IPS-20b (cell line): Measurements from ENCODE around the gene CHST11.
"Not testable (repeated sequence)": the region's sequence is repeated elsewhere in the genome, so short reads cannot be mapped to it uniquely, and the experiment has no call there.

Experiments used
- H3K27ac ChIP-seq: one replicate; pipeline ENCODE4 v1.5.1; 2013; ENCODE audit warnings: low read length
- H3K27me3 ChIP-seq: 2 replicates; pipeline ENCODE4 v1.6.1; 2013; ENCODE audit warnings: mild to moderate bottlenecking, low read length, inconsistent platforms; ENCODE audit not compliant: insufficient read depth
- H3K36me3 ChIP-seq: 2 replicates; pipeline ENCODE4 v1.6.1; 2013; ENCODE audit warnings: low read depth, mild to moderate bottlenecking, inconsistent platforms, low read length, moderate library complexity; ENCODE audit not compliant: insufficient read depth
- H3K4me1 ChIP-seq: 2 replicates; pipeline ENCODE4 v1.6.1; 2013; ENCODE audit warnings: mild to moderate bottlenecking, control low read depth, inconsistent platforms, low read length, moderate library complexity; ENCODE audit not compliant: insufficient read depth
- H3K4me3 ChIP-seq: 2 replicates; pipeline ENCODE4 v1.5.1; 2013; ENCODE audit warnings: mild to moderate bottlenecking, low read length, inconsistent platforms
- H3K9ac ChIP-seq: 2 replicates; pipeline ENCODE4 v1.6.1; 2013; ENCODE audit warnings: low read depth, mild to moderate bottlenecking, inconsistent platforms, low read length, moderate library complexity
- H3K9me3 ChIP-seq: 2 replicates; pipeline ENCODE4 v1.6.1; 2013; ENCODE audit warnings: mild to moderate bottlenecking, low read depth, low read length, inconsistent platforms; ENCODE audit not compliant: insufficient read depth

CHST11 gene

GRCh38 chr12:104574758-104575157 lies 118.0 kb downstream of the CHST11 start:
- not testable (repeated sequence) for H3K36me3 ChIP-seq, H3K9ac ChIP-seq, H3K9me3 ChIP-seq, H3K4me1 ChIP-seq, H3K4me3 ChIP-seq, H3K27me3 ChIP-seq, H3K27ac ChIP-seq

GRCh38 chr12:104575442-104576186 lies 118.9 kb downstream of the CHST11 start:
- H3K9ac ChIP-seq, result no peak overlapping the region
- no peak overlapping the region for H3K4me3 ChIP-seq
- no peaks in the 10 kb centered on the region for H3K9me3 ChIP-seq
- no peaks in the 10 kb centered on the region for H3K4me1 ChIP-seq
- no peaks in the 10 kb centered on the region for H3K36me3 ChIP-seq
- H3K27ac ChIP-seq, result no peak overlapping the region
- no peaks in the 10 kb centered on the region for H3K27me3 ChIP-seq

GRCh38 chr12:104576187-104576778 lies 119.5 kb downstream of the CHST11 start:
- no peaks in the 10 kb centered on the region for H3K4me1 ChIP-seq
- no peak overlapping the region for H3K27ac ChIP-seq
- no peaks in the 10 kb centered on the region for H3K9me3 ChIP-seq
- no peaks in the 10 kb centered on the region for H3K36me3 ChIP-seq
- no peaks in the 10 kb centered on the region for H3K27me3 ChIP-seq
- H3K9ac ChIP-seq, result no peak overlapping the region
- no peak overlapping the region for H3K4me3 ChIP-seq

- no peaks in the 10 kb centered on the region for H3K4me1 ChIP-seq
- H3K4me3 ChIP-seq, result no peak overlapping the region
- H3K36me3 ChIP-seq, result no peaks in the 10 kb centered on the region
- no peaks in the 10 kb centered on the region for H3K27me3 ChIP-seq
- no peaks in the 10 kb centered on the region for H3K9me3 ChIP-seq
- no peak overlapping the region for H3K9ac ChIP-seq
- H3K27ac ChIP-seq, result no peak overlapping the region
Observed at GRCh38 chr12:104576980-104577580, 120.3 kb downstream of the CHST11 start.

DNA sequence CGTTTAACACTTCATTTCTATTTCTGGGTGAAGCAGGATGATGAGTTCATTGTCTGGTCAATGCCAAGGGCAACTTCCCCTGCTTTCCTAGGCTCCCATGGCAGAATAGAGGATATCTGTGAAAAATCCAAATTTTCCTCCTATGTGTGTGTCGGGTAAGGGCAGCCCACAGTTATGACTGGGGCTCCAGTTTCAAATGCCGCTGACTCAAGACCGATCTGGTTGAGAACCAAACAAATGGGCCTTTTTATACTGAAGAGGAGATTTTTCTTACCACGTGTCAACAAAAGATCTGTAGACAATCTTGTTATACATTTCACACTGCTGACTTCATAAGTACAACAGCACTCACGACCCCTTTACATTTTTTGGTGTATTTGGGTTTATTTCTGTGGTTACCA lies 120.8 kb downstream of the CHST11 start:
- Histone ChIP-seq H3K4me1 (no peaks in the 10 kb centered on the region), H3K4me3 (no peak overlapping the region), H3K36me3 (no peaks in the 10 kb centered on the region), H3K27me3 (no peaks in the 10 kb centered on the region), H3K27ac (no peak overlapping the region), H3K9me3 (no peaks in the 10 kb centered on the region), H3K9ac (no peak overlapping the region)

- Histone ChIP-seq H3K27me3 (no peaks in the 10 kb centered on the region), H3K9ac (no peak overlapping the region), H3K4me3 (no peak overlapping the region), H3K36me3 (no peaks in the 10 kb centered on the region), H3K27ac (no peak overlapping the region), H3K9me3 (no peaks in the 10 kb centered on the region), H3K4me1 (no peaks in the 10 kb centered on the region)
Observed at GRCh38 chr12:104578453-104578852, 121.7 kb downstream of the CHST11 start.

GRCh38 chr12:104579718-104580495 lies 123.2 kb downstream of the CHST11 start:
- no peaks in the 10 kb centered on the region for H3K27me3 ChIP-seq
- H3K9me3 ChIP-seq, result no peaks in the 10 kb centered on the region
- no peak overlapping the region for H3K9ac ChIP-seq
- H3K27ac ChIP-seq, result no peak overlapping the region
- no peaks in the 10 kb centered on the region for H3K4me1 ChIP-seq
- no peak overlapping the region for H3K4me3 ChIP-seq
- H3K36me3 ChIP-seq, result no peaks in the 10 kb centered on the region

DNA sequence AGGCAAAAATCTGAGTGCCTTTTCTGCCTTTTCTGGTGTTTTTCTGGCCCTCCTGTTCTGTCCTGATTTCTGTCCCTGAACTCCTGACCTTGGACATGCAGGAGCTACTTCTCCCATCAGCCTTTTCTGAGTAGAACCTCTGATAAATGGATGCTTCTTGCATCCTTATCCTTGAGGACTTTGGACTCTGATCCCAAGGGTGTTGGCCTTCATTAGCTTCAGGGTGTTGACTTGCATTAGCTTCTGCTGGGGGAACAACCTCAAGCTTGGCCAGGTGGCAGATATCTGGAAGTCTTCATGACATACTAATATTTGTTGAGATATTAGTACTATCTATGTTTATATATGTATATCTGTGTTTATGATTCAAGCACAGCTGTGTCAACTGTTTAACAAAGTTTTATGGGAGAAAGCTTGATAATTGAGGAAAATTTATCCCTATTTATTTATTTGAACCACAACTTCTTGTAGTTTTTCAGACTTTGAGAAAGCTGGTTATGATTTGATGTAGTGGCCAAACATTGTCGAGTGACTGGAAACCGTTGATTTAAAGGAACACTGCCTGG lies 124.3 kb downstream of the CHST11 start:
- Histone ChIP-seq H3K9ac (no peak overlapping the region), H3K4me1 (no peaks in the 10 kb centered on the region), H3K4me3 (no peak overlapping the region)

GRCh38 chr12:104582739-104583138 lies 126.0 kb downstream of the CHST11 start:
- no peak overlapping the region for H3K9ac ChIP-seq

More for the DNA sequence above, 124.3 kb downstream of the CHST11 start:
- Histone ChIP-seq H3K27me3 (no peaks in the 10 kb centered on the region), H3K36me3 (no peaks in the 10 kb centered on the region), H3K9me3 (no peaks in the 10 kb centered on the region), H3K27ac (no peak overlapping the region)

GRCh38 chr12:104583301-104583700 lies 126.6 kb downstream of the CHST11 start:
- Histone ChIP-seq H3K9me3 (no peaks in the 10 kb centered on the region), H3K4me3 (no peak overlapping the region), H3K27me3 (no peaks in the 10 kb centered on the region), H3K9ac (no peak overlapping the region), H3K4me1 (no peaks in the 10 kb centered on the region), H3K36me3 (no peaks in the 10 kb centered on the region), H3K27ac (no peak overlapping the region)

More at GRCh38 chr12:104582739-104583138, 126.0 kb downstream of the CHST11 start:
- Histone ChIP-seq H3K36me3 (no peaks in the 10 kb centered on the region), H3K27me3 (no peaks in the 10 kb centered on the region), H3K4me3 (no peak overlapping the region), H3K9me3 (no peaks in the 10 kb centered on the region), H3K27ac (no peak overlapping the region), H3K4me1 (no peaks in the 10 kb centered on the region)

DNA sequence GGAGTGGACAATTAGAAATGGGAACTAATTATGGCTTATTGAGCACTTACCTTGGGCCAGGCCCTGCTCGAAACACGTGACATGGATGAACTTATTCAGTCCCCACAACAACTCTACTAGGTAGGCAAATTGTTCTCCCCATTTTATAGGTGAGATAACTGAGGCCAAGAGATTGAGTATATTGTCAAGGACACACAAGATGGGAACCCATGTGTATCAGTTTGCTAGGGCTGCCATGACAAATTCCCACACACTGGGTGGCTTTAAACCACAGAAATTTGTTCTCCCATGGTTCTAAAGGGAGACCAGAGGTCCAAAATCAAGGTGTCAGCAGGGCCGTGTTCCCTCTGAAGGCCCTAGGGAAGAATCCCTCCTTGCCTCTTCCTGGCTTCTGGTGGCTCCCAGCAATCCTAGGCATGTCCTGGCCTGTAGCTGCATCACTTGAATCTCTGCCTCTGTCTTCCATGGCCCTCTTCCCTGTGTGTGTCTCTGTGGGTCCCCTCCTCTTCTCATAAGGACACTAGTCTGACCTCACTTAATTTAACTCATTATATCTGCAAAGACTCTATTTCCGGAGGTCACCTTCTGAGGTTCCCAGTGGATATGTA lies 128.8 kb downstream of the CHST11 start:
- Histone ChIP-seq H3K36me3 (no peaks in the 10 kb centered on the region), H3K27me3 (no peaks in the 10 kb centered on the region), H3K4me1 (no peaks in the 10 kb centered on the region), H3K9me3 (no peaks in the 10 kb centered on the region), H3K27ac (no peak overlapping the region), H3K4me3 (no peak overlapping the region), H3K9ac (no peak overlapping the region)
